NCI-H748 treated with DMSO at 0.1 percent for 48 hours (cell line): ENCODE results near the gene DMXL2.
"Not testable (repeated sequence)": the region's sequence is repeated elsewhere in the genome, so short reads cannot be mapped to it uniquely, and the experiment has no call there.

ENCODE experiments used
- DNase-seq: peaks from one replicate; lab custom pipeline; 2025; lab: John Stamatoyannopoulos, UW

Gene DMXL2, protein sequence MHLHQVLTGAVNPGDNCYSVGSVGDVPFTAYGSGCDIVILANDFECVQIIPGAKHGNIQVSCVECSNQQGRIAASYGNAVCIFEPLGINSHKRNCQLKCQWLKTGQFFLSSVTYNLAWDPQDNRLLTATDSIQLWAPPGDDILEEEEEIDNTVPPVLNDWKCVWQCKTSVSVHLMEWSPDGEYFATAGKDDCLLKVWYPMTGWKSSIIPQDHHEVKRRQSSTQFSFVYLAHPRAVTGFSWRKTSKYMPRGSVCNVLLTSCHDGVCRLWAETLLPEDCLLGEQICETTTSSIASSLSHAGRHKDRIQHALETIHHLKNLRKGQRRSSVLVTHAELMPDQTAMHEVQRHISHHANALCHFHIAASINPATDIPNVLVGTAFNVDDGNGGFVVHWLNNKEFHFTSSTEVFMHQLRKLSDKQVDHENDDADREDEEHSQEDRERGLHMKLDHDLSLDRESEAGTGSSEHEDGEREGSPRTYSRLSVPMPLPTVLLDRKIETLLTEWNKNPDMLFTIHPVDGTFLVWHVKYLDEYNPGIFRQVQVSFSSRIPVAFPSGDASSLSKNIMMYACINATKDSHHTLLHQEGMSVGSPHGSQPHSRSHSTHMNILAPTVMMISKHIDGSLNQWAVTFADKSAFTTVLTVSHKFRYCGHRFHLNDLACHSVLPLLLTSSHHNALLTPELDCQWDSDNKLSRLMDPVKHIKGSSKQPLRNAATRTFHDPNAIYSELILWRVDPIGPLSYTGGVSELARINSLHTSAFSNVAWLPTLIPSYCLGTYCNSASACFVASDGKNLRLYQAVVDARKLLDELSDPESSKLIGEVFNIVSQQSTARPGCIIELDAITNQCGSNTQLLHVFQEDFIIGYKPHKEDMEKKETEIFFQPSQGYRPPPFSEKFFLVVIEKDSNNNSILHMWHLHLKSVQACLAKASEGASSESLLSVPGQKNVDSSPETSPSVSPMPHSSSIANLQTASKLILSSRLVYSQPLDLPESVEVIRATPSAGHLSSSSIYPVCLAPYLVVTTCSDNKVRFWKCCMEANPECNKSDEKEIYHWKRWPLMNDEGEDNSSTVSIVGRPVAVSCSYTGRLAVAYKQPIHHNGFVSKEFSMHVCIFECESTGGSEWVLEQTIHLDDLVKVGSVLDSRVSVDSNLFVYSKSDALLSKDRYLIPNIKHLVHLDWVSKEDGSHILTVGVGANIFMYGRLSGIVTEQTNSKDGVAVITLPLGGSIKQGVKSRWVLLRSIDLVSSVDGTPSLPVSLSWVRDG (N-terminal part only)

GRCh38 chr15:51622604-51623370 is at the start of gene DMXL2:
TSS of gene DMXL2 (minus strand) at chr15:51622771. CDS start at chr15:51622545, 226 bp downstream.
- DNase-seq = peak; percentile 73

- DNase-seq = no peak
Measured at GRCh38 chr15:51672155-51672687, 49.6 kb upstream of the DMXL2 start.

GRCh38 chr15:51669381-51669780 is 46.8 kb upstream of the DMXL2 start:
- no peak for DNase-seq

DNA sequence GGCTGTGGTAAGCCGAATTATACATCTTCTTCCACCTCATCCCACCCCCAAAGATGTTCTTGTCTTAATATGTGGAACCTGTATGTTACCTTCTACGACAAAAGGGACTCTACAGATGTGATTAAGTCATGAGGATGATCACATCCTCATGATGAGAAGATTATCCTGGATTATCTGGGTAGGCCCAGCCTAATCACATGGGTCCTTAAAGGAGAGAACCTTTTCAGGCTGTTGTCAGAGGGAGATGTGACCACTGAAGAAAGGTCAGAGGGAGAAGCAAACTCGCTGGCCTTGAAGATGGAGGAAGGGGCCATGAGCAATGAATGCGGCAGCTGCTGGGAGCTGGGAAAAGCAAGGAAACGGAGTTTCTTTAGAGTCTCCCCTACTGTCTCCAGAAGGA is 45.9 kb upstream of the DMXL2 start:
- no peak for DNase-seq

DNA sequence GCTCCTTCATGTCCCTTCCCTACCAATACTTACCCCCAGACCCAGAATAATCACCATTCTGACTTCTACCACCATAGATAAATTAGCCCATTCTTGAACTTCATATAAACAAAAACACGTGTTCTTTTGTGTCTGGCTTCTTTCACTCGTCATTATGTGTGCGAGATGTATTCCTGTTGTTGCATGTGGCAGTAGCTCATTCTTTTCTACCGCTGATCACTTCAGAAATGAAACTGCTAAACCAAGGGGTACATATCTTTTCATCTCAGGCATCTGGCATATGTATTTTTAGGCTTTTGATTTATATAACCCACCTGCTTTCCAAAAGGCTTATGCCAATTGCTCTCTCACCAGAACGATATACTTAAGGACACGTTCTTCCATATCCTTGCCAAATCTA is 44.9 kb upstream of the DMXL2 start:
- DNase-seq = no peak

GRCh38 chr15:51661072-51661471 is 38.5 kb upstream of the DMXL2 start:
- no peak for DNase-seq

GRCh38 chr15:51658664-51659063 is 36.1 kb upstream of the DMXL2 start:
- DNase-seq = no peak

GRCh38 chr15:51655401-51656057 is 33.0 kb upstream of the DMXL2 start:
- DNase-seq = not testable (repeated sequence)

- no peak for DNase-seq
Measured at GRCh38 chr15:51652084-51652668, 29.6 kb upstream of the DMXL2 start.

- DNase-seq = peak; percentile 75
Measured at GRCh38 chr15:51649659-51650521, 27.3 kb upstream of the DMXL2 start.

DNA sequence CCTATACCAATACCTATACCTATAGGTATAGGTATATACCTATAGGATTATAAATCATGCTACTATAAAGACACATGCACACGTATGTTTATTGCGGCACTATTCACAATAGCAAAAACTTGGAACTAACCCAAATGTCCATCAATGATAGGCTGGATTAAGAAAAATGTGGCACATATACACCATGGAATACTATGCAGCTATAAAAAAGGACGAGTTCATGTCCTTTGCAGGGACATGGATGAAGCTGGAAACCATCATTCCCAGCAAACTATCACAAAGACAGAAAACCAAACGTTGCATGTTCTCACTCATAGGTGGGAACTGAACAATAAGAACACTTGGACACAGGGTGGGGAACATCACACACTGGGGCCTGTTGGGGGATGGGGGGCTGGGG is 26.1 kb upstream of the DMXL2 start:
- not testable (repeated sequence) for DNase-seq

DNA sequence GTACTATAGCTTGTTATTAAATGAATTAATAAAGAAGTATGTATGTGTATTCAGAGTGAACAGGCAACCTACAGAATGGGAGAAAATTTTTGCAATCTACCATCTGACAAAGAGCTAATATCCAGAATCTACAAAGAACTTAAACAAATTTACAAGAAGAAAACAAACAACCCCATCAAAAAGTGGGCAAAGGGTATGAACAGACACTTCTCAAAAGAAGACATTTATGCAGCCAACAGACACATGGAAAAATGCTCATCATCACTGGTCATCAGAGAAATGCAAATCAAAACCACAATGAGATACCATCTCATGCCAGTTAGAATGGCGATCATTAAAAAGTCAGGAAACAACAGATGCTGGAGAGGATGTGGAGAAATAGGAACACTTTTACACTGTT is 25.5 kb upstream of the DMXL2 start:
- not testable (repeated sequence) for DNase-seq

DNA sequence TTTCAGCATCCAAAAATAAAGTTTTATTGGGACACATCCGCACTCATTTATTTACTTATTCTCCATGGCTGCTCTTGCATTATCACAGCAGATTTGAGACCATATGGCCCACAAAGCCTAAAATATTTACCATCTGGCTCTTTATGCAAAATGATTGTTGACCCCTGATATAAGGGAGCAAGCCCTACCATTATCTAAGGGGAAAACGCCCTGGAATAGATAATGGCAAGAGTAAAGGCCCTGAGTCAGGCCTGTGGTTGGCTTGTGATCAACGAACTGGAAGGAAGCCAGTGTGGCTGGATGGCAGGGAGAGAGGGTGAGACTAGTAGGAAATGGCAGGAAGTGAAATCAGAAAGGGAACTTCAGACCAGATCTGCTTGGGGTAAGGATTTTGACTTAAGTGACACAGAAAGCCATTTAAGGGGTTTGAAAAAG is 24.6 kb upstream of the DMXL2 start:
- DNase-seq = peak; percentile 2

GRCh38 chr15:51642696-51643095 is 20.1 kb upstream of the DMXL2 start:
- no peak for DNase-seq

DNA sequence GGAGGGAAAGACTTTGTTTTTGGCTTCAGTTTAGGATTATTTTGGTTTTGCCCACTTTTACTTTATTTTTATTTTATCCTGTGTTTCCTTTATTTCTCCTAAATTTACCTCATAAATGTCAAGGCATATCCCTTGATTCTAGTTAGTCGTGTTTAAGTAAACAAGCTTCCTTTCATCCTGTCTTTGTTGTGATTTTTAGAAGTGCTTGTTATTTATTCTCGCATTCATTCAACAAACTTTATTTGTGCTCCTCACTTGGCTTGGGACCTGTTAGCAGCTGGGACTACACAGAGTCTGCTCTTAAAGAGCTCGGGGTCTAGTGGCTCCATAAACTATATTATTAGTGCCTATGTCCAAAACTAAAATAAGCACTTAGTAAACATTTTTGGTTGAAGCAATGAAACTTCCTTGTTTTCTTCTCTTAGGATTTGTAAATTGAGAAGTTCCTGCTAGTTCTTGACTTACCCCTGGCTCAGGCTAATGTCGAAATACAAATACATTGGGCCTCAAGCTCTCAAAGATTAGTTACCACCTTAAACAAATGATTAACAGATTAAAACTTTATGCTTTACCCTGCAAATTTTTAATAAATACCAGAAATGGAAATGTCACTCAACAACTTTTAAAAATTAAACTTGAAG is 19.0 kb upstream of the DMXL2 start:
- no peak for DNase-seq

DNA sequence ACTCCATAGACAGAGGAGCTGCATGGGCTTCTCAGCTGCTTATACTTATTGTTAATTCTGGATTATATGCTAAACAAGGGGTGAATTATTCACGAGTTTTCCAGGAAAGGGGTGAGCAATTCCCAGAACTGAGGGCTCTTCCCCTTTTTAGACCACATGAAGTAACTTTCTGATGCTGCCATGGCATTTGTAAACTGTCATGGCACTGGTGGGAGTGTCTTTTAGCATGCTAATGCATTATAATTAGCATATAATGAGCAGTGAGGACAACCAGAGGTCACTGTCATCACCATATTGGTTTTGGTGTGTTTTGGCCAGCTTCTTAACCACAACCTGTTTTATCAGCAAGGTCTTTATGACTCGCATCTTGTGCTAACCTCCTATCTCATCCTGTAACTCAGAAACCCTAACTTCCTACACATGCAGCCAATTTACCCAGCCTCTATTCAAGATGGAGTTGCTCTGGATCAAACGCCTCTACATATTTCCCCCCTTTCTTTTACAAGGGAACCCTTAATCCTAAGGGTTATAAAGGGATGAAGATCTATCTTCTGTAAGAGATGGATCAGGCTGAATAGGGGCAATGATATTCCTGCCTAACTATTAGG is 12.1 kb upstream of the DMXL2 start:
- no peak for DNase-seq

GRCh38 chr15:51629612-51630011 is 7.0 kb upstream of the DMXL2 start:
- DNase-seq = no peak

DNA sequence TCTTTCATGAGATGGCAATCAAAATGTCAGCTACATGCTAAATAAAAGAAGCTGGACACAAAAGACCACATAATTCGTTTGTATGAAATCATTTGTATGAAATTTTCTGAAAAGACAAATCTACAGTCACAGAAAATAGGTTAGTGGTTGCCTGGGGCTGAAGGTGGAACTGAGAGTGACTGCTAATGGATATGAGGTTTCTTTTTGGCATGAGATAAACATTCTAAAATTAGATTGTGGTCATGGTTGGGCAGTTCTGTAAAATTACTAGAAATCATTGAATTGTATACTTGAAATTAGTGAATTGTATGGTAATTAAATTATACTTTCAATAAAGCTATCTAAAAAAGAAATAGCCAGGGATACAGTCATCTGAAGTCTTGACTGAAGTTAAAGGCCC is 2.7 kb upstream of the DMXL2 start:
- no peak for DNase-seq
